H9 (cell line): ENCODE data around the gene ODF4. TPM values are rescaled to one million over a fixed set of nuclear protein-coding genes. Genes with fewer than 3 reads are reported as not detected.
A peak's percentile ranks its signal among the peaks of the same experiment; 100 is the strongest.

Experiments used
- DNase-seq: peaks from one replicate; pipeline ENCODE4 v3.0.0-alpha.2; 2017
- H2AFZ ChIP-seq: one replicate; pipeline ENCODE4 v1.6.1; 2013; ENCODE audit warnings: mild to moderate bottlenecking, low read length, control low read depth, moderate library complexity
- H2AK5ac ChIP-seq: 2 replicates; pipeline ENCODE4 v1.6.1; 2013; ENCODE audit warnings: low read length, control low read depth, mixed read lengths; ENCODE audit not compliant: insufficient read length
- H2BK120ac ChIP-seq: one replicate; pipeline ENCODE4 v1.6.1; 2013; ENCODE audit warnings: low read depth, mild to moderate bottlenecking, low read length, control low read depth, inconsistent platforms; ENCODE audit not compliant: poor library complexity, severe bottlenecking
- H2BK12ac ChIP-seq: 2 replicates; pipeline ENCODE4 v1.6.1; 2013; ENCODE audit warnings: low read length, control low read depth, mixed read lengths, low read depth; ENCODE audit not compliant: insufficient read length
- H2BK15ac ChIP-seq: 2 replicates; pipeline ENCODE4 v1.6.1; 2013; ENCODE audit warnings: low read depth, low read length, control low read depth
- H2BK20ac ChIP-seq: one replicate; pipeline ENCODE4 v1.6.1; 2013; ENCODE audit warnings: low read depth, mild to moderate bottlenecking, low read length, control low read depth, inconsistent platforms; ENCODE audit not compliant: poor library complexity, severe bottlenecking
- H2BK5ac ChIP-seq: 2 replicates; pipeline ENCODE4 v1.6.1; 2013; ENCODE audit warnings: low read length, control low read depth, mixed read lengths; ENCODE audit not compliant: insufficient read length
- H3K14ac ChIP-seq: 2 replicates; pipeline ENCODE4 v1.6.1; 2013; ENCODE audit warnings: low read length, control low read depth; ENCODE audit not compliant: insufficient read depth
- H3K18ac ChIP-seq: 2 replicates; pipeline ENCODE4 v1.6.1; 2013; ENCODE audit warnings: low read depth, mild to moderate bottlenecking, mixed read lengths, low read length, control low read depth; ENCODE audit not compliant: insufficient read length
- H3K23ac ChIP-seq: 2 replicates; pipeline ENCODE4 v1.6.1; 2013; ENCODE audit warnings: low read length, control low read depth, mixed read lengths, low read depth; ENCODE audit not compliant: insufficient read length
- H3K23me2 ChIP-seq: 2 replicates; pipeline ENCODE4 v1.6.1; 2013; ENCODE audit warnings: low read depth, mild to moderate bottlenecking, mixed read lengths, low read length, control low read depth; ENCODE audit not compliant: insufficient read length, poor library complexity, severe bottlenecking
- H3K27ac ChIP-seq: 2 replicates; pipeline ENCODE4 v1.5.1; 2013; ENCODE audit warnings: low read length, control low read depth, mixed read lengths, low read depth; ENCODE audit not compliant: insufficient read length
- H3K27me3 ChIP-seq: 2 replicates; pipeline ENCODE4 v1.6.1; 2013; ENCODE audit warnings: low read length, control low read depth, inconsistent platforms; ENCODE audit not compliant: insufficient read depth
- H3K4ac ChIP-seq: 2 replicates; pipeline ENCODE4 v1.6.1; 2013; ENCODE audit warnings: low read depth, mild to moderate bottlenecking, control low read depth, inconsistent platforms, low read length, moderate library complexity
- H3K4me1 ChIP-seq: 2 replicates; pipeline ENCODE4 v1.6.1; 2013; ENCODE audit warnings: low read length, control low read depth, inconsistent platforms; ENCODE audit not compliant: insufficient read depth
- H3K4me2 ChIP-seq: 2 replicates; pipeline ENCODE4 v1.6.1; 2013; ENCODE audit warnings: low read length, control low read depth, mixed read lengths; ENCODE audit not compliant: insufficient read length, insufficient read depth
- H3K56ac ChIP-seq: 2 replicates; pipeline ENCODE4 v1.6.1; 2013; ENCODE audit warnings: low read depth, mild to moderate bottlenecking, mixed read lengths, low read length, control low read depth; ENCODE audit not compliant: insufficient read length
- H3K79me1 ChIP-seq: 2 replicates; pipeline ENCODE4 v1.6.1; 2013; ENCODE audit warnings: low read depth, mild to moderate bottlenecking, moderate library complexity, low read length, control low read depth, inconsistent platforms; ENCODE audit not compliant: insufficient read depth, poor library complexity, severe bottlenecking
- H3K79me2 ChIP-seq: 2 replicates; pipeline ENCODE4 v1.6.1; 2013; ENCODE audit warnings: low read length, control low read depth, inconsistent platforms; ENCODE audit not compliant: insufficient read depth
- H3K9ac ChIP-seq: 2 replicates; pipeline ENCODE4 v1.6.1; 2013; ENCODE audit warnings: low read length, control low read depth, mixed read lengths; ENCODE audit not compliant: insufficient read length; ENCODE audit errors: extremely low read depth
- H3K9me3 ChIP-seq: one replicate; pipeline ENCODE4 v1.6.1; 2013; ENCODE audit warnings: low read depth, low read length, inconsistent platforms; ENCODE audit not compliant: control insufficient read depth
- H3T11ph ChIP-seq: one replicate; pipeline ENCODE4 v1.6.1; 2013; ENCODE audit warnings: mild to moderate bottlenecking, low read length, control low read depth, inconsistent platforms
- H4K20me1 ChIP-seq: one replicate; pipeline ENCODE4 v1.6.1; 2013; ENCODE audit not compliant: control insufficient read depth, insufficient read length, insufficient read depth
- H4K5ac ChIP-seq: 2 replicates; pipeline ENCODE4 v1.6.1; 2013; ENCODE audit warnings: low read depth, mild to moderate bottlenecking, mixed read lengths, low read length, control low read depth; ENCODE audit not compliant: insufficient read length
- H4K8ac ChIP-seq: replicated peaks from 2 replicates; pipeline ENCODE4 v1.6.1; 2013; ENCODE audit warnings: low read length, control low read depth, mixed read lengths, low read depth; ENCODE audit not compliant: insufficient read length
- H4K91ac ChIP-seq: 2 replicates; pipeline ENCODE4 v1.6.1; 2013; ENCODE audit warnings: low read depth, mild to moderate bottlenecking, moderate library complexity, mixed read lengths, low read length, control low read depth; ENCODE audit not compliant: insufficient read length
- H3K27ac Mint-ChIP-seq, 3 experiments: 2 replicates in 2 of 3; 3 replicates in 1 of 3; pipeline ENCODE4 v1.8.0; 2020 to 2021; ENCODE audit warnings: mixed read lengths in 3 of 3, mild to moderate bottlenecking in 1 of 3, moderate library complexity in 1 of 3
- H3K27me3 Mint-ChIP-seq: 2 replicates; pipeline ENCODE4 v1.8.0; 2021; ENCODE audit warnings: low read depth, mild to moderate bottlenecking, moderate library complexity, mixed read lengths
- H3K36me3 Mint-ChIP-seq, 3 experiments: 2 replicates in 2 of 3; 3 replicates in 1 of 3; pipeline ENCODE4 v1.8.0; 2020 to 2021; ENCODE audit warnings: low read depth in 3 of 3, mixed read lengths in 3 of 3; ENCODE audit not compliant: insufficient read depth in 1 of 3
- H3K4me1 Mint-ChIP-seq, 2 experiments: 2 replicates each; pipeline ENCODE4 v1.8.0; 2020; ENCODE audit warnings: mixed read lengths in 2 of 2
- H3K4me3 Mint-ChIP-seq, 2 experiments: 2 replicates in 1 of 2; 3 replicates in 1 of 2; pipeline ENCODE4 v1.8.0; 2020 to 2021; ENCODE audit warnings: mild to moderate bottlenecking in 2 of 2, mixed read lengths in 2 of 2, moderate library complexity in 1 of 2
- H3K9me3 Mint-ChIP-seq, 2 experiments: 2 replicates in 1 of 2; 3 replicates in 1 of 2; pipeline ENCODE4 v1.8.0; 2020; ENCODE audit warnings: mild to moderate bottlenecking in 2 of 2, mixed read lengths in 2 of 2, moderate library complexity in 1 of 2
- WGBS: extraction: QIAGEN DNeasy Blood & Tissue Kit; methylation state at CpG from one replicate; pipeline ENCODE4 v1.1.7; 2013; ENCODE audit warnings: missing lambda C conversion rate, low lambda C conversion rate, mixed read lengths; ENCODE audit not compliant: insufficient read length; ENCODE audit errors: extremely low coverage; 5-methylcytosine and 5-hydroxymethylcytosine counted together
- total RNA-seq: library from RNA; stranded (reverse); gene quantifications from 2 replicates; pipeline ENCODE4 v1.2.1, GENCODE V29; 2021
- TF ChIP-seq, protein P1 (sequence below): fragments of 200-600 bp; sonication (generic); conservative IDR thresholded peaks from 3 replicates; pipeline ENCODE4 v1.8.0; 2021; ENCODE audit warnings: antibody characterized with exemption, mild to moderate bottlenecking

ODF4 gene
- total RNA-seq, 1 experiment from 2014 or later = not detected

DNA sequence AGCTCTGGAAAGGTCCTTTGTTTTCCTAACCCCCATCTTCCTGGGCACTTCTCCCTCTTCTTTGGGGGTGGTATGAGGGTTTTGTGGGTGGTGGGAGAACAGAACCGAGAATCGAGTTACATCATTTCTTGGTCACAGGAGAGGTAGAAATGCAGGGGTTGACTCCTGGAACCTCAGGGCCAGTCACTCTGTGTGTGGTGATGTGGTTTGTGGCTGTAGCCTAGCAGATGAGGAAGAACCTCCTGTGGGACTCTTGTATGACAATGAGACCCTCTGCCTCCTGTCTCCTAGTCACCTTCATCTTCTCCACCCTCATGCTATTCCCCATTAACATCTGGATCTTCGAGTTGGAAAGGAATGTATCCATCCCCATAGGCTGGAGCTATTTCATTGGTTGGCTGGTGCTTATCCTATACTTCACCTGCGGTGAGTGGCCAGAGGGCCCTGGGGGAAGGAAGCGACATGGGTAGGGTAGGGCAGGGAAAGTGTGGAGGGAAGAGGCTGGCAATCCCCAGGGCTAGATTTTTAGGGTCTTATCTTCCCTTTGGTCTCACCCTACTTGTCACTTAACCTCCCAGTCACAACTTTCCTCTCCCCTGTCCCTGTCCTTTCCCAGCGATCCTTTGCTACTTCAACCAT is 5.5 kb downstream of the ODF4 start:
- H3K56ac ChIP-seq = no peak overlapping the region
- no peaks in the 10 kb centered on the region for H3K23me2 ChIP-seq
- H3K4me2 ChIP-seq = no peak overlapping the region
- H3K27ac Mint-ChIP-seq = no peak overlapping the region
- H3K27me3 ChIP-seq = no peaks in the 10 kb centered on the region
- H4K91ac ChIP-seq = no peak overlapping the region
- no peaks in the 10 kb centered on the region for H3K79me2 ChIP-seq
- H3K4ac ChIP-seq = no peak overlapping the region
- H4K8ac ChIP-seq = no peak overlapping the region
- no peaks in the 10 kb centered on the region for H3K9me3 ChIP-seq
- H3K4me1 Mint-ChIP-seq = peaks cover 10 to 12% of the 10 kb centered on the region in 2 experiments
- no peaks in the 10 kb centered on the region for H3K79me1 ChIP-seq
- no peak overlapping the region for H3K14ac ChIP-seq
- H3K9ac ChIP-seq = no peak overlapping the region
- H3K36me3 Mint-ChIP-seq = no peaks in the 10 kb centered on the region
- H2BK12ac ChIP-seq = peak overlapping the region; percentile 50
- DNase-seq = peak; percentile 26
- no peaks in the 10 kb centered on the region for H3K4me1 ChIP-seq
- H2BK5ac ChIP-seq = no peak overlapping the region
- TF ChIP-seq, protein P1, sequence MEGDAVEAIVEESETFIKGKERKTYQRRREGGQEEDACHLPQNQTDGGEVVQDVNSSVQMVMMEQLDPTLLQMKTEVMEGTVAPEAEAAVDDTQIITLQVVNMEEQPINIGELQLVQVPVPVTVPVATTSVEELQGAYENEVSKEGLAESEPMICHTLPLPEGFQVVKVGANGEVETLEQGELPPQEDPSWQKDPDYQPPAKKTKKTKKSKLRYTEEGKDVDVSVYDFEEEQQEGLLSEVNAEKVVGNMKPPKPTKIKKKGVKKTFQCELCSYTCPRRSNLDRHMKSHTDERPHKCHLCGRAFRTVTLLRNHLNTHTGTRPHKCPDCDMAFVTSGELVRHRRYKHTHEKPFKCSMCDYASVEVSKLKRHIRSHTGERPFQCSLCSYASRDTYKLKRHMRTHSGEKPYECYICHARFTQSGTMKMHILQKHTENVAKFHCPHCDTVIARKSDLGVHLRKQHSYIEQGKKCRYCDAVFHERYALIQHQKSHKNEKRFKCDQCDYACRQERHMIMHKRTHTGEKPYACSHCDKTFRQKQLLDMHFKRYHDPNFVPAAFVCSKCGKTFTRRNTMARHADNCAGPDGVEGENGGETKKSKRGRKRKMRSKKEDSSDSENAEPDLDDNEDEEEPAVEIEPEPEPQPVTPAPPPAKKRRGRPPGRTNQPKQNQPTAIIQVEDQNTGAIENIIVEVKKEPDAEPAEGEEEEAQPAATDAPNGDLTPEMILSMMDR = no peak
- no peak overlapping the region for H2BK20ac ChIP-seq
- no peak overlapping the region for H2BK15ac ChIP-seq
- no peak overlapping the region for H3K23ac ChIP-seq
- H4K20me1 ChIP-seq = no peaks in the 10 kb centered on the region
- H2AK5ac ChIP-seq = no peak overlapping the region
- no peak overlapping the region for H3T11ph ChIP-seq
- no peak overlapping the region for H3K27ac ChIP-seq
- no CpG with 5 or more reads among the region's 6 CpGs for WGBS
- no peak overlapping the region for H4K5ac ChIP-seq
- H3K9me3 Mint-ChIP-seq = no peaks in the 10 kb centered on the region
- no peaks in the 10 kb centered on the region for H3K27me3 Mint-ChIP-seq
- no peak overlapping the region for H2AFZ ChIP-seq
- peak overlapping the region; percentile 16 for H3K18ac ChIP-seq
- H3K4me3 Mint-ChIP-seq = no peak overlapping the region
- H2BK120ac ChIP-seq = no peak overlapping the region
